ENCODE data around the gene ENGASE.
A peak's percentile ranks its signal among the peaks of the same experiment; 100 is the strongest.

Gene ENGASE

DNA sequence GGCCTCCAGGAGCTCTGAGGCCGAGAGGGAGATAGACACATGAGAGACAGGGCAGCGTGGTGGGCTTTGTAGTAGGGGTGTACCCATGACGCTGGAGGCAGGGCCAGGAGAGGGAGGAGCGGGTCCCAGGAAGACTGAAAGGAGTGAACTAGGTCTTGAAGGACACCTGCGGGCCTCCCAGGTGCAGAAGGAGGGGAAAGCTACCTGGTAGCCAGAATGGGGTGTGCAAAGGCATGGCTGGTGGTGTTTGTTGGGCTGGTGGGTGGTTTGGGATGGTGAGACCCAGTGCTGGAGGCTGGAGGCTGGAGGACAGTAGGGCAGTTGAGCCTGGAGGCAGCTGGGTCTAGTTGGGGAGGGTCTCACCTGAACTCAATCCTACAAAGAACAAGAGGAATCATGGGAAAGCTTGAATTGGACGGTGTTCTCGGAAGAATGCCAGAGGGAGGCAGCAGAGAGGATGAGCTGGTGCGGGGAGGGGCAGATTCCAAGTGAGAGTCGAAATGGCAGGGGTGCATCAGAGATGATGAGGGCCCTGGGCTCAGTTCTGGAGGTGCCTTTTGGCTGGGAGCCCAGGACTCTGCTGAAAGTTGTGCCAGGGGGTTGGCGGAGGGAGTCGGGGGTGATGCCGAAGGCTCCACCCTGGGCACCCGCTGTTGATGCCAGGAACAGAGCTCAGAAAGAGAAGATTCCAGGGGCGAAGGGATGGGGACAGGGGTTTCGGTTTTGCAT, 29.5 kb upstream of the ENGASE start:
- TF ChIP-seq ZBTB7A (IDR thresholded peaks at IDR 0.05; ENCODE audit: low read depth) (no peak), CREB1 (IDR thresholded peaks at IDR 0.05; ENCODE audit: low read depth) (no peak), RAD21 (IDR thresholded peaks at IDR 0.05; ENCODE audit: low read depth) (no peak), USF1 (IDR thresholded peaks at IDR 0.05) (no peak), FOXM1 (IDR thresholded peaks at IDR 0.05; ENCODE audit: borderline replicate concordance, low read depth) (no peak), MAX (IDR thresholded peaks at IDR 0.05) (no peak), EP300 (IDR thresholded peaks at IDR 0.05; ENCODE audit: borderline replicate concordance) (no peak), CEBPB (IDR thresholded peaks at IDR 0.05) (no peak), YY1 (IDR thresholded peaks at IDR 0.05; ENCODE audit: low read depth) (no peak), NFIC (IDR thresholded peaks at IDR 0.05) (no peak), TCF12 (IDR thresholded peaks at IDR 0.05; ENCODE audit: low read depth) (no peak), TAF1 (IDR thresholded peaks at IDR 0.05; ENCODE audit: low read depth) (no peak), TEAD4 (IDR thresholded peaks at IDR 0.05) (no peak), EGR1 (IDR thresholded peaks at IDR 0.05) (no peak)
- TF ChIP-seq, protein P1, sequence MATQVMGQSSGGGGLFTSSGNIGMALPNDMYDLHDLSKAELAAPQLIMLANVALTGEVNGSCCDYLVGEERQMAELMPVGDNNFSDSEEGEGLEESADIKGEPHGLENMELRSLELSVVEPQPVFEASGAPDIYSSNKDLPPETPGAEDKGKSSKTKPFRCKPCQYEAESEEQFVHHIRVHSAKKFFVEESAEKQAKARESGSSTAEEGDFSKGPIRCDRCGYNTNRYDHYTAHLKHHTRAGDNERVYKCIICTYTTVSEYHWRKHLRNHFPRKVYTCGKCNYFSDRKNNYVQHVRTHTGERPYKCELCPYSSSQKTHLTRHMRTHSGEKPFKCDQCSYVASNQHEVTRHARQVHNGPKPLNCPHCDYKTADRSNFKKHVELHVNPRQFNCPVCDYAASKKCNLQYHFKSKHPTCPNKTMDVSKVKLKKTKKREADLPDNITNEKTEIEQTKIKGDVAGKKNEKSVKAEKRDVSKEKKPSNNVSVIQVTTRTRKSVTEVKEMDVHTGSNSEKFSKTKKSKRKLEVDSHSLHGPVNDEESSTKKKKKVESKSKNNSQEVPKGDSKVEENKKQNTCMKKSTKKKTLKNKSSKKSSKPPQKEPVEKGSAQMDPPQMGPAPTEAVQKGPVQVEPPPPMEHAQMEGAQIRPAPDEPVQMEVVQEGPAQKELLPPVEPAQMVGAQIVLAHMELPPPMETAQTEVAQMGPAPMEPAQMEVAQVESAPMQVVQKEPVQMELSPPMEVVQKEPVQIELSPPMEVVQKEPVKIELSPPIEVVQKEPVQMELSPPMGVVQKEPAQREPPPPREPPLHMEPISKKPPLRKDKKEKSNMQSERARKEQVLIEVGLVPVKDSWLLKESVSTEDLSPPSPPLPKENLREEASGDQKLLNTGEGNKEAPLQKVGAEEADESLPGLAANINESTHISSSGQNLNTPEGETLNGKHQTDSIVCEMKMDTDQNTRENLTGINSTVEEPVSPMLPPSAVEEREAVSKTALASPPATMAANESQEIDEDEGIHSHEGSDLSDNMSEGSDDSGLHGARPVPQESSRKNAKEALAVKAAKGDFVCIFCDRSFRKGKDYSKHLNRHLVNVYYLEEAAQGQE (IDR thresholded peaks at IDR 0.05; ENCODE audit: low read depth): no peak

GRCh38 chr17:79045842-79046196, 28.8 kb upstream of the ENGASE start:
- TF ChIP-seq ZBTB7A (IDR thresholded peaks at IDR 0.05; ENCODE audit: low read depth) (no peak), EP300 (IDR thresholded peaks at IDR 0.05; ENCODE audit: borderline replicate concordance) (no peak), TEAD4 (IDR thresholded peaks at IDR 0.05) (no peak), RAD21 (IDR thresholded peaks at IDR 0.05; ENCODE audit: low read depth) (peak; percentile 79), USF1 (IDR thresholded peaks at IDR 0.05) (peak; percentile 34; the same call in 1 of the 2 replicates), MAX (IDR thresholded peaks at IDR 0.05) (0 out of 2 replicates have a peak, but pooled peaks have one; percentile 21), NFIC (IDR thresholded peaks at IDR 0.05) (no peak)

DNA sequence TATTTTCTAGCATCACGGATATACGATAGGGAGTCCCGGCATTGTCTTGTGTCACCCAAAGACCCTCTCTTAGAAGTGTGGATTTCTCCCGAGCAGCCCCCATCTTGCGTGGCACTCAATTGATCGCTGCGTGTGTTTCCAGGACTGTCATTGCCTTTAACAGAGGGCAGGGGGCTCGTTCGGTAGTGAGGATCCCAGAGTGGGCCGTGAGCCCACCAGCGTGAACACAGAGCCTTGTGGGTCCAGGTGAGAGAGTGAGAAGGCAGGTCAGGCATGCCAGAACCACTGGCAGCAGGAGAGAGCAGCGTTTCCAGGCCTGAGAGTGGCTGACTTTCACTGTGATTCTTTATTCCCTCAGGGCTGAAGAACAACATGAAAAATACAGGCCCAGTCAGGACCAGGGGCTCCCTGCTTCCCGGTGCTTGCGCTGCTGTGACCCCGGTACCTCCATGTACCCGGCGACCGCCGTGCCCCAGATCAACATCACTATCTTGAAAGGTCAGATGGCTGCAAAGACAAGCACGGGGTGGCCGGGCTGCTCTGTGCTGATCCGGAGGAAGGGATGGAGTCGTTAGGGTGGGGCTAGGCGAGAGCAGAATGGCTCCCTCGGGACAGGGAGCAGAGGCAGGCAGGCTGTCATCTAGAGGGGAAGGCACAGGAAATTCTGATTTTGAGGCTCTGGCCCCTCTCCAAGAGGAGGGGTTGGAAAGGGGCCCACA, 28.3 kb upstream of the ENGASE start:
- TF ChIP-seq FOXM1 (IDR thresholded peaks at IDR 0.05; ENCODE audit: borderline replicate concordance, low read depth) (no peak), EGR1 (IDR thresholded peaks at IDR 0.05) (no peak), TAF1 (IDR thresholded peaks at IDR 0.05; ENCODE audit: low read depth) (no peak), CEBPB (IDR thresholded peaks at IDR 0.05) (no peak), ZBTB7A (IDR thresholded peaks at IDR 0.05; ENCODE audit: low read depth) (no peak), YY1 (IDR thresholded peaks at IDR 0.05; ENCODE audit: low read depth) (no peak), CREB1 (IDR thresholded peaks at IDR 0.05; ENCODE audit: low read depth) (no peak), RAD21 (IDR thresholded peaks at IDR 0.05; ENCODE audit: low read depth) (no peak), USF1 (IDR thresholded peaks at IDR 0.05) (no peak), TCF12 (IDR thresholded peaks at IDR 0.05; ENCODE audit: low read depth) (no peak), TEAD4 (IDR thresholded peaks at IDR 0.05) (no peak), MAX (IDR thresholded peaks at IDR 0.05) (no peak), EP300 (IDR thresholded peaks at IDR 0.05; ENCODE audit: borderline replicate concordance) (no peak), NFIC (IDR thresholded peaks at IDR 0.05) (no peak)
- TF ChIP-seq, protein P1 (IDR thresholded peaks at IDR 0.05; ENCODE audit: low read depth): no peak

- TF ChIP-seq YY1 (IDR thresholded peaks at IDR 0.05; ENCODE audit: low read depth): no peak
- no peak for TF ChIP-seq MAX (IDR thresholded peaks at IDR 0.05)
- TF ChIP-seq TAF1 (IDR thresholded peaks at IDR 0.05; ENCODE audit: low read depth): no peak
- no peak for TF ChIP-seq CEBPB (IDR thresholded peaks at IDR 0.05)
- TF ChIP-seq NFIC (IDR thresholded peaks at IDR 0.05): no peak
- no peak for TF ChIP-seq TEAD4 (IDR thresholded peaks at IDR 0.05)
- TF ChIP-seq TCF12 (IDR thresholded peaks at IDR 0.05; ENCODE audit: low read depth): no peak
- TF ChIP-seq EP300 (IDR thresholded peaks at IDR 0.05; ENCODE audit: borderline replicate concordance): no peak
- no peak for TF ChIP-seq RAD21 (IDR thresholded peaks at IDR 0.05; ENCODE audit: low read depth)
Measured at GRCh38 chr17:79046916-79047280, 27.7 kb upstream of the ENGASE start.
